GM10266 (cell line): ENCODE data around the gene PTEN.
"Not testable (repeated sequence)": the region's sequence is repeated elsewhere in the genome, so short reads cannot be mapped to it uniquely, and the experiment has no call there.

Experiments used
- DNase-seq: peaks from one replicate; pipeline ENCODE4 v3.0.0; 2012; ENCODE audit errors: extremely low spot score
- TF ChIP-seq, protein P1 (sequence below): IDR thresholded peaks from 2 replicates; pipeline ENCODE4 v1.5.1; 2012; ENCODE audit warnings: mild to moderate bottlenecking, low read depth; ENCODE audit not compliant: control insufficient read depth, insufficient read depth; ENCODE audit errors: missing control alignments

Gene PTEN

DNA sequence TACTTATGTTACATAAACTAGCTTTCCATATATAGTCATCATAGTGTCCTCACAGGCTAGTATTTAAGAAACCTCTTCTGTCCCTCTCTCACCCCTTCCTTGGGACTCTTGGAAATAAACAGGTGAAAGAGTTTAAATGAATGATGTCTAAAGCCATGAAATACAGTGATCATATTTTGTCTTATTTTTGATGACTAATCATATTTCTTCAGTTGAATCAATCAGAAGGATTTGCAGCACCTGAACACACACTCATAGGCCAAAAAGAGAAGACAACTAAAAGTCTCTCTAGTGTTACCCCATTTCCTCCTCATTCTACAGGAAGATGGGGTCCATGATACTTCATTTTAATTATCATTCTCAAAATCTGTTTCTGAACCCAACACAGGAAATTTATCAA lies 36.8 kb upstream of the PTEN start:
- TF ChIP-seq, protein P1, sequence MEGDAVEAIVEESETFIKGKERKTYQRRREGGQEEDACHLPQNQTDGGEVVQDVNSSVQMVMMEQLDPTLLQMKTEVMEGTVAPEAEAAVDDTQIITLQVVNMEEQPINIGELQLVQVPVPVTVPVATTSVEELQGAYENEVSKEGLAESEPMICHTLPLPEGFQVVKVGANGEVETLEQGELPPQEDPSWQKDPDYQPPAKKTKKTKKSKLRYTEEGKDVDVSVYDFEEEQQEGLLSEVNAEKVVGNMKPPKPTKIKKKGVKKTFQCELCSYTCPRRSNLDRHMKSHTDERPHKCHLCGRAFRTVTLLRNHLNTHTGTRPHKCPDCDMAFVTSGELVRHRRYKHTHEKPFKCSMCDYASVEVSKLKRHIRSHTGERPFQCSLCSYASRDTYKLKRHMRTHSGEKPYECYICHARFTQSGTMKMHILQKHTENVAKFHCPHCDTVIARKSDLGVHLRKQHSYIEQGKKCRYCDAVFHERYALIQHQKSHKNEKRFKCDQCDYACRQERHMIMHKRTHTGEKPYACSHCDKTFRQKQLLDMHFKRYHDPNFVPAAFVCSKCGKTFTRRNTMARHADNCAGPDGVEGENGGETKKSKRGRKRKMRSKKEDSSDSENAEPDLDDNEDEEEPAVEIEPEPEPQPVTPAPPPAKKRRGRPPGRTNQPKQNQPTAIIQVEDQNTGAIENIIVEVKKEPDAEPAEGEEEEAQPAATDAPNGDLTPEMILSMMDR, result no peak
- no peak for DNase-seq

DNA sequence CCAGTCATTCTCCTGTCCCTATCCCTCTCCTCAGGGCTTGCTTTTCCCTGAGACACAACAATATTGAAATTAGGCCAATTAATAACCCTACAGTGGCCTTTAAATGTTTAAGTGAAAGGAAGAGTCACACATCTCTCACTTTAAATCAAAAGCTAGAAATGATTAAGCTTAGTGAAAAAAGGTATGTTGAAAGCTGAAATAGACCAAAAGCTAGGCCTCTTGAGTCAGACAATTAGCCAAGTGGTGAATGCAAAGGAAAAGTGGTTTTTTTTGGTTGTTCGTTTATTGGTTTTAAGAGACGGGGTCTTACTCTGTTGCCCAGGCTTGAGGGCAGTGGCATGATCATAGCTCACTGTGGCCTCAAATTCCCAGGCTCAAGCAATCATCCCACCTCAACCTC lies 35.7 kb upstream of the PTEN start:
- no peak for DNase-seq

DNA sequence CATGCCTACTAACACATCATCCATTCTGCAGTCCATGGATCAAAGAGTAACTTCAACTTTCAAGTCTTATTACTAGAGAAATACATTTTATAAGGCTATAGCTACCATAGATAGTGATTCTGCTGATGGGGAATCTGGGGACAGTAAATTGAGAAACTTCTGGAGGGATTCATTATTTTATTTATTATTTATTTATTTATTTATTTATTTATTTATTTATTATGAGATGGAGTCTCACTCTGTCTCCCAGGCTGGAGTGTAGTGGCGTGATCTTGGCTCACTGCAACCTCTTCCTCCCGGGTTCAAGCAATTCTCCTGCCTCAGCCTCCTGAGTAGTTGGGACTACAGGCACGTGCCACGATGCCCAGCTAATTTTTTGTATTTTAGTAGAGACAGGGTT lies 34.4 kb upstream of the PTEN start:
- DNase-seq, result not testable (repeated sequence)

More for the DNA sequence above, 35.7 kb upstream of the PTEN start:
- TF ChIP-seq, protein P1, result no peak

DNA sequence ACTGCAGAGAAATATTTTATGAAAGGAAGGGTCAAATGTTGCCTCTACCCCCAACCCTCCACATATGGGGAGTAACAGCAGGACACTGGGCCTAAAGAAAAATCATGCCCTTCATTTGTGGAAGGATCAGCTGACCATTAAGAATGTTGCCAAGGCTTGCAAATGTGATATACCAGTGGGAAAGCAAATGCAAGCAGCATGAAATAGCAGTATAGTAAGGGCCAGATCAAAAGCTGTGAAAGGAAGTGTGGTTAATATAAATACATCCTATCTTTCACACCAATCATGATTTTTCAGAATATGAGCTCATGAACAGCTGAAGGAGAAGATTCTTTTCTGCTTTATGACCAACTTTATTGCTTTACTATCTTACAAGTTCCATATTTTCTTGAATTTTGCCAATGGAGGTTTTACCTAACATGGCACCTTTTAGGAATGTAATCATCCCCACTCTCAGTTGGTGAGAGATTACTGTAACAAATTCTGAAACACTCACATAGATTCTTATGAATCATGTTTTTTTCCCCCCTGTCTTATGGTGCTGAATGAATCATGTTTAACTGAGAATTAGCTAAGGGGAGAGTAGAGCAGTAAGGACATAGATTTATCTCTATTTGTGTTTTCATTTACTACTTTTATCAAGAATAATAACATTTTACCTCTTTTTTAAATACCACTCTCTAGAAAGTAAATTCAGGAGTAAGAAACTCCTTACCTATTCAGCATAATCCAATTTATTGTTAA lies 33.3 kb upstream of the PTEN start:
- TF ChIP-seq, protein P1, result no peak
- no peak for DNase-seq

DNA sequence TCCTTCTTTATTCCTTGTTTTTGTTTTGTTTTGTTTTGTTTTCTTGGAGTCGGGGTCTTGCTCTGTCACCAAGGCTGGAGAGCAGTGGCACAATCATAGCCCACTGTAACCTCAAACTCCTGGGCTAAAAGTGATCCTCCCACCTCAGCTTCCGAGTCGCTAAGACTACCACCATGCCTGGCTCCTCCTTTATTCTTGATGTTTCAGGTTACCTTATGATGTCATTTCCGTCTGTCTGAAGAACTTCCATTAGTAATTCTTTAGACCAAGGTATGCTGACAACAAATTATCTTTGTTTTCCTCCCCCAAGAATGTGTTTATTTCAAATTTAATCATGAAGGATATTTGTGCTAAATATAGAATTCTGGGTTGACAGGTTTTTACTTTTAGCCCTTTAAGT lies 27.3 kb upstream of the PTEN start:
- TF ChIP-seq, protein P1, result no peak
- no peak for DNase-seq

DNA sequence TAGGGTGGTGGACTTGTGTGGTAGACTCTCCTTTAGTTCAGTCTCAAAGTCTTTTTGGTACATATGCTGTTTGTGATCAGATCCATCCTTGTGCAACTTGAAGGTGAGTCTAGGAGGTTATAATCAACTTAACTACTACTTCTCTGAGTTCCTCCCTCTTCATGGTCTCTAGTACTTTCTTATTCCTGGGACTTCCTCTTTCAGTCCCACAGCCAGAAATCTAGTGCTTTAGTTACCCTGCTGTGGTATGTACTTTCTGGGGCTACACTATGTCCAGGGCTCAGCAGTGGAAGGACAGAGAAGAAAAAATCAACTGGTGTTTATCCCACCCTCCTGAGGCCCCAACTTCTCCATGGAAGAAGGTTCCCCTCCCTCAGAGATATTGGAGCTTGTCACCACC lies 26.0 kb upstream of the PTEN start:
- no peak for DNase-seq
- TF ChIP-seq, protein P1, result no peak

DNA sequence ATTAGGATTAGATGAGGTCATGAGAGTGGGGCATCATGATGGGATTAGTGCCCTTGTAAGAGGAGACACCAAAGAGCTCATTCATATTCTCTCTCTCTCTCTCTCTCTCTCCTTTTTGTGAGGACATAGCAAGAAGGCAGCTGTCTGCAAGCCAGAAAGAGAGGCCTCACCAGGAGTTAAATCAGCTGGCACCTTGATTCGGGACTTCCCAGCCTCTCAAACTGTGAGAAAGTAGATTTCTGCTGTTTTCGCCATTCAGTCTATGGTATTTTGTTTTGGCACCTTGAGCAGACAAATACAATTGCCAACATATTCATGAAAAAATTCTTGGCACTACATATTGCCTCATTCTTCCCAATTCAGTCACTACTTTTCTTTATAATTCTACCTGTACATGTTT lies 24.8 kb upstream of the PTEN start:
- DNase-seq, result no peak
- TF ChIP-seq, protein P1, result no peak

DNA sequence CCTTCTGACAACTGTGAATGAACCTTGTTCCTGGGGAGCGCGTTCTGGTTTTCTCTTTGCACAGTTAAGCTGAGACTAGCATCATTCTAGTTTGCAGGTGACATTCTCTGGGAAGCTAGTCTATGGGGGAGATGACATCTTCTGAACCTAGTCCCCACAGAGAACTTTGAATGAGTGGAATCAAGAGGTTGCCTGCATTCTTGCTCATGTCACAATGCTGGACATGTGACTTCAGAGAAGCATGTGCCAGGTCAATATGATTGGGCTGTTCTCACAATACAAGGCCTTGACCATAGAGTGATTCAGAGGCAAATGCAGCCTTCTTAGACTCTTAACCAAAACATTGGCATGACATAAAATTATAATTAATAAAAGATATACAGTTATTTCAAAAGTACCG lies 22.2 kb upstream of the PTEN start:
- no peak for DNase-seq
- TF ChIP-seq, protein P1, result no peak
